GM18526 (cell line): ENCODE results near the gene KRT15.

Experiments used
- POLR2A ChIP-seq: IDR thresholded peaks from 3 replicates; pipeline ENCODE4 v1.6.1; 2011; ENCODE audit not compliant: insufficient read length; ENCODE audit errors: extremely low read depth

The KRT15 gene

DNA sequence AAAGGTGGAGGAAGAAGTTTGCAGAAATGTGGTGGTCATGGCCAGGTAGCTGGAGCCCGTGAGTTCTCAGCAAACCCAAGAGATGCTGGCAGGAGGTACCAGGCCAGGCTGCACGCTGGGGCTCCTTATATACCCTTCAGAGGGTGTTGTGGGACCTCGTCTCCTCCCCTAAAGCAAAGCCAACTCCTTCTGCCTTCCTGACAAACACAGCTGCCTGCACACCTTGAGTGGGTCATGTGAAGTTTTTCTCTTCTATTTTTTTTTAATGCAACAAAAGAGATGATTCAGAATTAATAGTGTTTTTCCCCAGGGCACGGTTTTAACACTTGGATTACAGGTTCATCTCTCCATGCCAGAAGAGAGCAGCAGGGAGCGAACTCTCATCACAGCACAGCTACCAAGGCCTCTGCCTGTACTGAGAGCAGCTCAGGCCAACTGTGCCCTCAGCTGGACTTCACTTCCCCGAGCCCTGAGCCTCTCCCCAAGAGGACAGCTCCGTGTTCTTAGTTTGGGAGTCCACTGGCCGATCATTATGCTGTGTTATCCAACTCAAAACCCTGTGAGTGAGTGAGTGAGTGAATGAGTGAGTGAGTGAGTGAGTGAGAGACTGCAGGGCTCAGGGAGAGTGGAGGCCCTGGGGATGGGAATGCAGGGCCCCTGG, at the start of gene KRT15:
KRT15 (minus strand) TSS at position 102 of the 661 bp plus-strand sequence; CDS start at position 39, 63 bp downstream.
- no peak for TF ChIP-seq POLR2A

- TF ChIP-seq POLR2A = no peak
Observed at GRCh38 chr17:41567317-41567716, 48.6 kb upstream of the KRT15 start.

DNA sequence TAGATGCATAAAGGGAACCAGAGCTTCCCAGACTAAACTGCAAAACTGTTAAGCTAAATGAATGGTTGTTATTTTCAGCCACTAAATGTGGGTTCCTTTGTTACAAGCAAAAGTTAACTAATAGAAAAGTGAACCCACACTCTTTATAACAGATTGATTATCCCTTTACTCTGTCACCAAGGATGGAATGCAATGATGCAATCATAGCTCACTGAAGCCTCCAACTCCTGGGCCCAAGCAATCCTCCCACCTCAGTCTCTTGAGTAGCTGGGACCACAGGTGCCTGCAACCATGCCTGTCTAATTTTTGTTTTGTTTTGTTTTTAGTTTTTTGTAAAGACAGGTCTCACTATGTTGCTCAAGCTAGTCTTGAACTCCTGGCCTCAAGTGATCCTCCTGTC, 46.6 kb upstream of the KRT15 start:
- TF ChIP-seq POLR2A = no peak

DNA sequence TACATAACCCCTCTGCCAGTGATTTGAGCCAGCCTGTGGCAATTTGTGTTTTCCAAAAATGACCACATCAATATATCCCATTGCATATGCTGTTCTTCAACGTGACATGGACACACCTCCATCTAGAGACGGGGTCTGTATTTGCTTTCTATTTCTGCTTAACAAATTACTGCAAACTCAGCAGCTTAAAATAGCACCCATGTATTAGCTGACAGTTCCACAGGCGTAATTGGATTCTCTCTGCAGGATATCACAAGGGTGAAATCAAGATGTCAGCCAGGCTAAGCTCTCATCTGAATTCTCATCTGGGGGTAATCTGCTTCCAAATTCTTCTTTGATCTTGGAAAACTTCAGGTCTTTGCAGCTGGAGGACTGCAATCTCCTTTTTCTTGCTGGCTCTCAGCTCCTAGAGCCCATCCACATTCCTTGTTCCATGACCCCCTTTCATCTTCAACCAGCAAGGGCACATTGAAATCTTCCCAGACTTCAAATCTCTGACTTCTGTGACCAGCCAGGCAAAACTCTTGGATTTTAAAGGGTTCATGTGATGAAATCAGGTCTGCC, 45.0 kb upstream of the KRT15 start:
- TF ChIP-seq POLR2A = no peak

DNA sequence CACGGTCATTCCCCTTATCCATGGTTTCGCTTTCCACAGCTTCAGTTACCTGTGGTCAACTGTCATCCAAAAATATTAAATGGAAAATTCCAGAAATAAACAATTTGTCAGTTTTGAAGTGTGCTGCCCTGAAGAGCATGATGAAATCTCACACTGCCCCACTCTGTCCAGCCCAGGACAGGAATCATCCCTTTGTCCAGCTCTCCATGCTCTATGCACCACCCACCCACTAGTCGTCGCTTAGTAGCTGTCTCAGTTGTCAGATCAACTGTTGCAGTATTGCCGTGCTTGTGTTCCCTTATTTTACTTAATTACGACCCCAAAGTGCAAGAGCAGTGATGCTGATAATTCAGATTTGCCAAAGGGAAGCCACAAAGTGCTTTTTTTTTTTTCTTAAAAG, 42.9 kb upstream of the KRT15 start:
- no peak for TF ChIP-seq POLR2A

DNA sequence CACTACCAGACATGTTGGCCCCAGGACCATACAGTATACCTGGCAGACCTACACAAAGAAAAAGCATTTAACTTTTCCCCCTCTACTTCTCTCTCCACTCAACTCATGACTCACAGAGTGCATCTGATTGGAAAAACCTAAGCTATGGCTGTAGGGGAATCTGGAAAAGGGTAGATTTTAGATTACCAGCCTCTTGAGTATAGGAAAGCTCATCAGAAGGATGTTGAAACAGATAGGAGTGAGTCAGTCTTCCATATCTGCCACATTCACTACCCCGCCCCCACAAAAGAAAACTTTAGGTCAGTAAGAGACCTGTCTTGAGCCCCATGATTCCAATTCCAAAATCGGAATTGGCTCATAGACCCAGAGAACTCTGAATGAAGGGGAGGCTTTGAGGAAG, 40.9 kb upstream of the KRT15 start:
- TF ChIP-seq POLR2A = no peak

DNA sequence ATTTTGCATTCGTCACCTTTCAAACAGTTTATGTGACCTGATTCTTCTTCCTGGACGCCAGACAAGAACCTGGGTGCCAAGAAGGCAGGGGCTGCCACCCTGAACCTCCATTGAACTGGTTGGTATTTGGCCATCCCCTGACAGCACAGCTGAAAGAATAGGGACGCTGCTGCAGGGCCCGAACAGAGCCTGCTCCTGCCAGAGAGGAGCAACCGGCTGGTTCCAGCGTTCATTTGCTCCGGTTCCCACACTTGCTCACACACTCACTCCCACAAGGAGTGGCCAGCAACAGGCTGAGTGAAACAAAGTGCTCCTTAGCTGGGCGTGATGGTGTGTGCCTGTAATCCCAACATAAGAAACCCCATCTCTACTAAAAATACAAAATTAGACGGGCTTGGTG, 38.2 kb upstream of the KRT15 start:
- no peak for TF ChIP-seq POLR2A

DNA sequence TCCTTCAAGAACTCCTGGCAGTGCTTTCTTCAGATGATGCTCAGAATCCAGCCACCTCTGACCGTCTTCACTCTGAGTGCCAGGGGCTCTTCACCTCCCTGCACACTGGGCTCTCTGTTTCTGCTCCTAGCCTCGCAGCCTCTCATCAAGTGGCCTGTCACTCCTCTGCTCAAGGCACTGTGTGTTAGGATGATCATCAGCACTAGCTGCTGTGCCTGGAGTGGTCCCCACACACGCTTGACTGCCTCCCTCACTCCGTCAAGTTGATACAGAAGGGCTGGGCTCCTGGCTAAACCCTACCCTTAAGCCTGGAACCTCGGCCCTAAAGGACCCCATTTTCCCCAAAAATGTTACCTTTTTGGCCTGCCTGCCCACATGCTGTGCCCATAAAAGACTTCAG, 37.6 kb upstream of the KRT15 start:
- TF ChIP-seq POLR2A = no peak

DNA sequence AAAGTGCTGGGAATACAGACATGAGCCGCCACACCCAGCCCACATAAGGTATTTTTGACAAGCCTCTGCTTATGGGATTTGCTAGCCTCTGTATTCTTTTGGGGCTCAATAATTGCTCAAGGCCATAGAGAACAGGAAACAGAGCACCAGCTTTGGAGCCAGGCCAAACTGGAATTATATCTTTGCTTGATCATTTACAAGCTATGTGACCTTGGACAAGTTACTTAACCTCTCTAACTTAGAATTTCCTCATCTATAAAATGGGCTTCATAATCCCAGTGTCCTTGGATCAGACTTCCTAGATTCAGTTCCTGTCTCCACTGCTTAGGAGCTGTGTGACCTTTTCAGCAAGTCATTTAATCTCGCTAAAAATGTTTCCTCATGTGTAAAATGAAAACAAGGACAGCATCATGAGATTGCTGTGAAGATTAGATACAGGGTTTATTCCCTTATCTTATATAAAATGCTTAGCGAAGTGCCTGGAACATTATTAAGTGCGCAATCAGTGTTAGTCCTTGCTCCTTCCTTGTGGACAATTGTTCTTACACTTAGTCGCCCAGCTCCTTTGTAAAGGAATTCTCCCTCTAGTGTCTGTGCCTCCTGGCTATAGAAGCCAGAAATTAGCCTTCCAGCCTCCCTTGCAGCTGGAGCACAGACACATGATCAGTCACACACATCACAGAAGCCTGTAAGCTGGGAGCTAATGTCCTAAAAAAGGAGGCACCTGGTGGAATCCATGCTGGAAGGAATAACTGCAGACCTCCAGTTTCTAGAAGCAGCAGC, 36.6 kb upstream of the KRT15 start:
- TF ChIP-seq POLR2A = no peak

GRCh38 chr17:41553987-41554680, 35.4 kb upstream of the KRT15 start:
- TF ChIP-seq POLR2A = no peak

GRCh38 chr17:41553176-41553575, 34.5 kb upstream of the KRT15 start:
- no peak for TF ChIP-seq POLR2A

DNA sequence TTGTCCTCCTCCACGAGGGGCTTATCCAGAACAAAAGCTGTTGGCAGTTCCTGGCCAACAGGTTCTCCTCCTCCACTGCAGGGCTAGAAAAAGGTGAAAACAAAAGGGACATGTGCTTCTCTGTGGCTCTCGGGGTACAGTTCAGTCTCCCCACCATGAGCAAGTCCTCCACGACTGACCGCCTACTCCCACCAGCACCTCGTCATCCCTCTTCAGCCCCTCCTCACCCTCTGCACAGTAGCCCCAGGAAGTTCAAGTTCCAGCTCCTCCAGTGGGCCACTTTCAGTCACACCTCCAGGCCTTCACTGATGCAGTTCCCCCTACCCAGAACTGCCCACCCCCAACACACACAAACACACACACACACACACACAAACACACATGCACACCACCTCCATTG, 33.8 kb upstream of the KRT15 start:
- no peak for TF ChIP-seq POLR2A

- TF ChIP-seq POLR2A = no peak
Observed at GRCh38 chr17:41551365-41551764, 32.7 kb upstream of the KRT15 start.

GRCh38 chr17:41549596-41550039, 30.9 kb upstream of the KRT15 start:
- no peak for TF ChIP-seq POLR2A

DNA sequence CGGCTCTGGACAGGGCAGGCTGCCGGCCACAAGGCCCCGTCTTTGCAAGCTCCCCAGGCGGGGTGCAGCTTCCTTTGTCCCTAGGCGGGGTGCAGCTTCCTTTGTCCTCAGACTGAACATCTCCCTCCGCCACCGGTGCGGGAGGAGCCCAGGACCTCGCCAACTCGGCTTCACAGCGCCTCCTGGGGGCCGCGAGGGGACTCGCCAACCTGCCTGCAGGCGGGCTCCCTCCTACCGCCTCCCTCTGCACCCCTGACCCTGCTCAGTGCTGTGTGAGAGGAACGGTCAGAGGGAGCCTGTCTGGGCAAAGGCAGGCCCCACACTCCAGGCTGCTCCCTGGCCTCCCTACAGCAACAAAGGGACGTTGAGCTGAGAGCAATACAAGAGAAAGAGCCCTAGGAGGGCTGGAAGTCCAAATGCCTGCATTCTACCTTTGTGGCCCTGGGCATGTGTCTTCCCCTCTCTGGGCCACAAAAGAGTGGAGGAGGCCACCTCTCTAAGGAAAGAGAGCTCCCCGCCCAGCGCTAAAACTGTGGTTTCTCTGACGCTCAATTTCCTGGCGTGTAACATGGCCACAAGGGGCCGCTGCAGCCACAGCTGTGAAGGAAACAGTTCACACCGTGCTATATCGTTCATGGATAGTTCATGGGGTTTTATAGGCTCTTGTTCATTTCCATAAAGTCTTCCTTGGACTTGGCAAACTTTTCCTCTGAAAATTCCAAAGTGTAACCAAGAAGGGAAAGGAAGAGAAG, 30.3 kb upstream of the KRT15 start:
- no peak for TF ChIP-seq POLR2A
